ENCODE data around the gene BLNK.

DNA sequence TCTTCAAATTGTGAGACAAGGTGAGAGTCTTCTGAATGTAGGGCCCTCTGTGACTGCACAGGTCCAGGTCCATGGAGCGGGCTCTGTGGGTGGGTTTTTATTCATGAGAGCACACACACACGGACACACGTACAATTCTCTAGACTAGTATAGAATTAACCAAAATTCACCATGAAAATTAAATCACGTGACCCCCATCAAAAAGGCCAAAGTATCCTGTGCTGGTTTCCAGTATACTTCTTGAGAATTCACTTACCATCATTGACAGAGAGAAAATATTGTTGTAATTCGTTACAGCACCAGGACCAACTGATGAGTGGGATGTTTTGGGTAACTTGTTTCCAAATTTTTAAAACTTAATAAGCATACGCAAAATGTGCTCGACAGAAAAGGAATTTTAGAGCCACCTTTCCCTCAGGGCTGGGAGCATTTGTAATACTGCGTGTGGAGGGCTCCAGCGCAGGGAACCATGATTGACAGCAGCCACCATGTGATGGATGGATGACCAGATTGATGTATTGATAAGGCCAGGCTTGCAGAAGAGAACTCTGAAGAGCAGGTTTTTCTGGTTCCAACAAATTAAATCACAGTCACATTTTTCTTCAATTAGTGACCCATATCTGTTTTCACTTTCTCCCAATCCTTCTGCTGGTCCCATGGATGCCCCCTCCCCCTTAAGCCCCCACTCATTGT is 18.0 kb upstream of the BLNK start:
- TF ChIP-seq EZH2 (optimal IDR thresholded peaks at IDR 0.05; ENCODE audit: low read depth, low read length) (no peak), EZH2phosphoT487 (IDR thresholded peaks at IDR 0.05; ENCODE audit: low read length) (no peak)
- TF ChIP-seq, protein P1, sequence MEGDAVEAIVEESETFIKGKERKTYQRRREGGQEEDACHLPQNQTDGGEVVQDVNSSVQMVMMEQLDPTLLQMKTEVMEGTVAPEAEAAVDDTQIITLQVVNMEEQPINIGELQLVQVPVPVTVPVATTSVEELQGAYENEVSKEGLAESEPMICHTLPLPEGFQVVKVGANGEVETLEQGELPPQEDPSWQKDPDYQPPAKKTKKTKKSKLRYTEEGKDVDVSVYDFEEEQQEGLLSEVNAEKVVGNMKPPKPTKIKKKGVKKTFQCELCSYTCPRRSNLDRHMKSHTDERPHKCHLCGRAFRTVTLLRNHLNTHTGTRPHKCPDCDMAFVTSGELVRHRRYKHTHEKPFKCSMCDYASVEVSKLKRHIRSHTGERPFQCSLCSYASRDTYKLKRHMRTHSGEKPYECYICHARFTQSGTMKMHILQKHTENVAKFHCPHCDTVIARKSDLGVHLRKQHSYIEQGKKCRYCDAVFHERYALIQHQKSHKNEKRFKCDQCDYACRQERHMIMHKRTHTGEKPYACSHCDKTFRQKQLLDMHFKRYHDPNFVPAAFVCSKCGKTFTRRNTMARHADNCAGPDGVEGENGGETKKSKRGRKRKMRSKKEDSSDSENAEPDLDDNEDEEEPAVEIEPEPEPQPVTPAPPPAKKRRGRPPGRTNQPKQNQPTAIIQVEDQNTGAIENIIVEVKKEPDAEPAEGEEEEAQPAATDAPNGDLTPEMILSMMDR (IDR thresholded peaks at IDR 0.05; ENCODE audit: low read length): no peak
